GM10266 (cell line): ENCODE measurements around the gene CYTIP.

Experiments
- DNase-seq: peaks from one replicate; pipeline ENCODE4 v3.0.0; 2012; ENCODE audit errors: extremely low spot score
- CTCF ChIP-seq: IDR thresholded peaks from 2 replicates; pipeline ENCODE4 v1.5.1; 2012; ENCODE audit warnings: mild to moderate bottlenecking, low read depth; ENCODE audit not compliant: control insufficient read depth, insufficient read depth; ENCODE audit errors: missing control alignments

The CYTIP gene

GRCh38 chr2:157424374-157424773, 19.5 kb downstream of the CYTIP start:
- DNase-seq = no peak
- no peak for TF ChIP-seq CTCF

GRCh38 chr2:157421964-157422363, 21.9 kb downstream of the CYTIP start:
- no peak for DNase-seq
- no peak for TF ChIP-seq CTCF

- no peak for TF ChIP-seq CTCF
- DNase-seq = no peak
These were observed 22.5 kb downstream of the CYTIP start for GRCh38 chr2:157421331-157421944.

GRCh38 chr2:157420771-157421323, 23.0 kb downstream of the CYTIP start:
- DNase-seq = no peak
- TF ChIP-seq CTCF = no peak

GRCh38 chr2:157419031-157419575, 24.8 kb downstream of the CYTIP start:
- no peak for DNase-seq
- TF ChIP-seq CTCF = no peak

GRCh38 chr2:157418239-157418641, 25.6 kb downstream of the CYTIP start:
- no peak for DNase-seq
- no peak for TF ChIP-seq CTCF

- no peak for TF ChIP-seq CTCF
- DNase-seq = no peak
These were observed 28.2 kb downstream of the CYTIP start for GRCh38 chr2:157415591-157416101.
